Common myeloid progenitor, CD34-positive (primary cell): Measurements from ENCODE around the gene BARX1.

Experiments used
- CTCF ChIA-PET: fragments of 350-600 bp; sonication (Branson Sonifier 250); formaldehyde crosslinking; loops from one replicate; lab custom pipeline; 2021; ENCODE audit warnings: antibody characterized with exemption; lab: Charles Lee
- POLR2A ChIA-PET: fragments of 350-600 bp; sonication (Branson Sonifier 250); formaldehyde crosslinking; loops from one replicate; lab custom pipeline; 2021; ENCODE audit warnings: antibody characterized with exemption; lab: Charles Lee
- DNase-seq, 3 donors: peaks; one replicate each; pipeline versions ENCODE4 v3.0.0 to v3.0.0-alpha.2; 2013
- H3K27ac ChIP-seq, 2 experiments: 1 replicate in 1 of 2; 2 replicates in 1 of 2; pipeline ENCODE4 v1.7.0; 2013; ENCODE audit warnings: inconsistent platforms in 2 of 2, low read length in 2 of 2, mild to moderate bottlenecking in 2 of 2, low read depth in 1 of 2, moderate library complexity in 1 of 2; ENCODE audit not compliant: severe bottlenecking in 2 of 2, insufficient read depth in 1 of 2, poor library complexity in 1 of 2
- H3K27me3 ChIP-seq, 5 experiments: replicated peaks in 2 of 5; 1 replicate in 3 of 5; 2 replicates in 2 of 5; pipeline versions ENCODE4 v1.6.1 to v1.7.0; 2013; ENCODE audit warnings: low read length in 4 of 5, mild to moderate bottlenecking in 2 of 5, moderate library complexity in 2 of 5, inconsistent platforms in 1 of 5; ENCODE audit not compliant: insufficient read depth in 5 of 5, control insufficient read depth in 4 of 5
- H3K36me3 ChIP-seq, 4 experiments: 1 replicate in 2 of 4; 2 replicates in 2 of 4; pipeline versions ENCODE4 v1.6.1 to v1.7.0; 2013; ENCODE audit warnings: low read length in 3 of 4, control low read depth in 1 of 4, mild to moderate bottlenecking in 1 of 4; ENCODE audit not compliant: control insufficient read depth in 4 of 4, insufficient read depth in 4 of 4
- H3K4me1 ChIP-seq, 4 experiments: 1 replicate in 3 of 4; 2 replicates in 1 of 4; pipeline versions ENCODE4 v1.6.1 to v1.7.1; 2013; ENCODE audit warnings: low read length in 3 of 4, mild to moderate bottlenecking in 3 of 4, control low read depth in 1 of 4, inconsistent platforms in 1 of 4, moderate library complexity in 1 of 4; ENCODE audit not compliant: control insufficient read depth in 4 of 4, insufficient read depth in 4 of 4; ENCODE audit errors: control extremely low read depth in 1 of 4
- H3K4me3 ChIP-seq, 7 experiments: 1 replicate in 4 of 7; 2 replicates in 3 of 7; pipeline versions ENCODE4 v1.5.1 to v1.7.0; 2013; ENCODE audit warnings: mild to moderate bottlenecking in 7 of 7, low read length in 6 of 7, moderate library complexity in 6 of 7, inconsistent platforms in 2 of 7, low read depth in 2 of 7, control low read depth in 1 of 7; ENCODE audit not compliant: insufficient read depth in 4 of 7, control insufficient read depth in 1 of 7; ENCODE audit errors: extremely low read depth in 1 of 7
- H3K9me3 ChIP-seq, 5 experiments: 1 replicate in 4 of 5; 2 replicates in 1 of 5; pipeline versions ENCODE4 v1.6.1 to v1.7.1; 2013; ENCODE audit warnings: low read length in 4 of 5, mild to moderate bottlenecking in 2 of 5, inconsistent platforms in 1 of 5, low read depth in 1 of 5, moderate library complexity in 1 of 5; ENCODE audit not compliant: control insufficient read depth in 4 of 5, insufficient read depth in 2 of 5; ENCODE audit errors: control extremely low read depth in 1 of 5
- WGBS: methylation state at CpG from one replicate; pipeline ENCODE4 v1.1.5; 2013; ENCODE audit not compliant: insufficient coverage; 5-methylcytosine and 5-hydroxymethylcytosine counted together

BARX1 gene

DNA sequence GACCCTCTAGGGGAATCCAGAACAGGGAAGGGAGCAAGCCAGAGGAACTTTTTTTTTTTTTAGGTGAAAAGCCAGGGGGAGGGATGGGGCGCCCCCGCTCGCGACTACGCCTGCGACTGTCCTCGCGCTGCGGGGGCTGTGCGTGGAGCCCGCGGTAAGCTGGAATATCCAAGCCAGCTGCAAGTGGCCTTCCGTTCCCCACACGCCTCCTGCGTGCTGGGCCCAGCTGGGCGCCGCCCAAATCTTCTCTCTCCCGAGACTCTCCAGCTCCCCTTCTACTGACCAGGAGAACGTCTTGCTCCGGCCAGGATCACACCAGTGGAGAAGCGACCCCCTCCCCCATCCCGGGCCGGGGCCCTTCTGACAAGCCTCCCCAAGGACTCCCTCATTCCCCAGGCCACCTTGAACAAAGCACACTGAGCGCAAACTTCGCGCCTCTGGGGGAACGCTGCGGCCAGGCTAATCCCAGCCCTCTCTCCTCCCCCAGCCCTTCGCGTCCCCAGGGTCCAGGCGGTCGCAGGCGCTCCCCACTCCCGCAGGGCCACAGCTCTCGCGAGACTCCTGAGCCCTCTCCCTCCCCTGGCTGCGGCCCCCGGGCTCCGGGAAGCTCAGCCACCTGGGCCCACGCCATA lies 6.6 kb downstream of the BARX1 start:
- Histone ChIP-seq H3K27me3 (peaks cover 9 to 100% (median 66%) of the 10 kb centered on the region in 5 experiments), H3K36me3 (no peaks in the 10 kb centered on the region), H3K27ac (no peak overlapping the region), H3K4me1 (peaks cover 0 to 49% (median 32%) of the 10 kb centered on the region in 4 experiments), H3K4me3 (no peak overlapping the region), H3K9me3 (peaks cover 0 to 8% (median 4%) of the 10 kb centered on the region in 5 experiments)
- ChIA-PET CTCF (interaction anchor here (0.8 to 2.3 kb wide), 5 partner anchors 11 to 29 kb away, joined by 3 to 7 read pairs (median 4); no protein-coding TSS in a partner anchor), POLR2A (interaction anchor here (0.8 kb wide), 1 partner anchor 11 kb away, joined by 3 read pairs; no protein-coding TSS in a partner anchor)
- DNase-seq = no peak
- WGBS = 4% methylated on average over 29 of the region's 40 CpGs

DNA sequence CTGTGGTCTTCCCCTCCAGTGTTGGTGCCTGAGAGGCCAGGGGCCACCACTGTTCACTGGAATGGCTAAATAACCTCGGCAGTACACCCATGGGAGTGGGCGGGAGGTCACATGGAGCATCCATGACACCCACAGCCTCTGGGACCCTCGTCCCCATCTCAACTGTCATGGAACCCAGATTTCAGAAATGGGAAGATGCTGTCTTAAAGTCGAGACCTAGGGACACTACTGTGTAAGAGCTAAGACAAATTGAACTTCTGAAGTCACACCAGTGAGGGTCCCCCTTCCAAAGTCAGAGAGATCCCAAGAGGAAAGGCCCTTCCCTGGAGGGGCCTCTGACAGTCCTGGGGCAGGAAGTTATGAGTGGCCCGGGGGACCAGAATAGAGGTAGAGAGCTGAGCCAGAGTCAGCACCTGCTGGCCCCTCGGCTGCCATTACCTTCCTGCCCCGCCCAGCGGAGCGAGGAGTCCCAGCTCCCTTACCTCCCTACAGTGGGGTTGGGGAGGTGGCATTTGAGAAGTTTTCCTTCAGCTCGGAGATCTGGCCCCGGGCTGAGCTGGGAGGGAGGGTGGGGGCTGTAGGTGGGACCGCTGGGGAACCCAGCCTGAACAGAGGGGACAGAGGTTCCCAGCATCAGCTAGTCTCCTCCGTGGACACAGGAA lies 7.6 kb downstream of the BARX1 start:
- no peak overlapping the region for H3K4me3 ChIP-seq
- ChIA-PET POLR2A (interaction anchor here (0.8 kb wide), 1 partner anchor 10 kb away, joined by 3 read pairs; no protein-coding TSS in a partner anchor), CTCF (interaction anchor here (1.0 to 1.6 kb wide), 3 partner anchors 12 to 30 kb away, joined by 3 to 5 read pairs (median 4); no protein-coding TSS in a partner anchor)
- peaks cover 9 to 100% (median 67%) of the 10 kb centered on the region in 5 experiments for H3K27me3 ChIP-seq
- DNase-seq = no peak
- H3K27ac ChIP-seq = no peak overlapping the region
- H3K36me3 ChIP-seq = no peaks in the 10 kb centered on the region
- peaks cover 0 to 8% (median 4%) of the 10 kb centered on the region in 5 experiments for H3K9me3 ChIP-seq
- peaks cover 0 to 39% (median 26%) of the 10 kb centered on the region in 4 experiments for H3K4me1 ChIP-seq
- WGBS = 12% methylated on average over 9 of the region's 13 CpGs

DNA sequence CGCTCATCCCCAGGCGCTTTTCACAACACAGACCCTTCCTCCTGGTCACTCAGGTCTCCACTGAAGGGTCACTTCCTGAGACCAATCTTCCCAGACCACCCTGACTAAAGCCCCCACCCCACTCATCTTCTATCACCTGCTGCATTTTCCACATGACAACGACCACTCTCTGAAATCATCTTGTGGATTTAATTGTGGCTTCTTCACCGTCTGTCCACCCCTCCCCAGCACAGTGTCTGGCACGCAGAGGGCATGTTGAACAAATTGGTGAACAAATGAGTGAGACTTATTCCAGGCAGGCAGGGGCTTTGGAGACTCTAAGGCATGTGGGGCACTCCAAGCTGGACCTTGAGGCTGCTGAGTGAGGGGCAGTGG lies 8.8 kb downstream of the BARX1 start:
- H3K27ac ChIP-seq = no peak overlapping the region
- no peaks in the 10 kb centered on the region for H3K36me3 ChIP-seq
- no peak for DNase-seq
- WGBS = 5% methylated on average over 5 of the region's 5 CpGs
- H3K4me1 ChIP-seq = peaks cover 0 to 29% (median 19%) of the 10 kb centered on the region in 4 experiments
- ChIA-PET CTCF (interaction anchor here (0.8 to 1.6 kb wide), 2 partner anchors 13 to 19 kb away, joined by 3 to 5 read pairs; no protein-coding TSS in a partner anchor), POLR2A (no interaction called here)
- peak overlapping the region in 2 of 7 experiments; percentile 46 to 61 for H3K4me3 ChIP-seq
- peaks cover 9 to 100% (median 70%) of the 10 kb centered on the region in 5 experiments for H3K27me3 ChIP-seq
- peaks cover 0 to 8% (median 4%) of the 10 kb centered on the region in 5 experiments for H3K9me3 ChIP-seq

DNA sequence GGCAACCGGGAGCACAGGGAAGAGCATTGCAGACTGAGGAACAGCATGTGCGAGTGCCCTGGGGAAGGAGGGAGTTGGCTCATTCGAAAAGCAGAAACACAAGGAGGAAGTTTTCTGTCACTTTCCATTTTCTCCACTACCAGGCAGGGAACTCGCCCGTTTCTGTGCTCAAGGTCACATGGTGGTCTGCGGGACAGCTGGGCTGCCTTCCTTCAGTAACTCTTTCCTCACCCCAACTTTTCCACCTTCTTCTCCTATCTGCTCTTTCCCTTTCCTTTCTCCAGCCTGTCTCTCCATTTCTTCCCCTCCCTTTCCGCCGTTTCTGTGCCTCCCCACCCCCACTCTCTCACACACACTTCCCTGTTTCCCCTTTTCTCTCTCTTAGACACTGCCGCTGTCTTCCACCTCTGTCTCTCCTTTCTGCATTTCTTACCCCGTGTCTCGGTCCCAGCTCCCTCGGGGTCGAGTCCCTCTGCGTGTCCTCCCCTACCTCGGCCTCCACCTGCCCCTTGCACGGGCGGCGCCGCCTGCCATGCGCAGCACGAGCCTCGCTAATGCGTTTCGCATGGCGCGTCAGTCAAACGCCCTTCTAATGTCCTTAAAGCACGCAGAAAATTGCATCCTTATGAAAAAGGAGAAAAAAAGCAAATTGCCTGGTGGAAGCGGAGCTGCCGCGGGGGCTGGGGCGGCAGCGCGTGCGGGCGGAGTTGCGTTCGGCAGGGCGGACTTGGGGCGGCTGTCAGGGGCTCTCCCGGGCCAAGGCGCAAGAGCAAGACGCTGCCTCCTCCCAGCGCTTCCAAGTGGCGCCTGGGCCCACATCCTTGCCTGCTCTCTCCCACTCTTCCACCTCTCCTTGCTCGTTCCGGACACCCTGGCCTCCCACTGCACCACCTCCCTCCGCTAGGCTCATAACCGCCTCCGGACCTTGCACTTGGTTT lies 9.5 kb downstream of the BARX1 start:
- CTCF ChIA-PET = interaction anchor here (1.6 kb wide), 1 partner anchor 14 kb away, joined by 5 read pairs; no protein-coding TSS in a partner anchor
- POLR2A ChIA-PET = no interaction called here
- H3K4me3 ChIP-seq = peak overlapping the region in 6 of 7 experiments; percentile 13 to 61 (median 28)
- DNase-seq = peak in 1 of 3 donors; percentile 29
- no peaks in the 10 kb centered on the region for H3K36me3 ChIP-seq
- peaks cover 0 to 23% (median 13%) of the 10 kb centered on the region in 4 experiments for H3K4me1 ChIP-seq
- peaks cover 9 to 100% (median 67%) of the 10 kb centered on the region in 5 experiments for H3K27me3 ChIP-seq
- peaks cover 0 to 8% (median 4%) of the 10 kb centered on the region in 5 experiments for H3K9me3 ChIP-seq
- WGBS = 2% methylated on average over 50 of the region's 50 CpGs
- H3K27ac ChIP-seq = no peak overlapping the region

DNA sequence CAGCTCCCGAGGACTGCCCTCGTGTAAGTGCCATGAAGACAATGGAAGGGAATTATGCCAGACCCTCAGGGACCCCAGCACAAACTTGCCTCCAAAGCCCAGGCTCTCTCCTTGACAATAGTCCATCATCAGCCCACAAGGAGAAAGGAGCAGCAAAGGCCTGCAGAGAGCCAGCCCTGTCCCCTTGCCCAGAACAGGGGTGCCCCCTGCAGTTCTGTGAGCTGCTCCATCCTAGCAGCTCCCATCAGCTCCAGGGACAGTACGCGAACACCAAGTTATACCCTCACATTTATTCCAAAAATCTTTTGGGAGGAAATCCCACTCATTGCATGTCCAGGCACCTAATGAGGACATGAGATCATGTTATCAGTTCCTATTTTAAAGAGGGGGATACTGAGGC lies 11.1 kb downstream of the BARX1 start:
- Histone ChIP-seq H3K9me3 (peaks cover 0 to 5% (median 3%) of the 10 kb centered on the region in 5 experiments), H3K4me1 (peaks cover 0 to 16% (median 12%) of the 10 kb centered on the region in 4 experiments), H3K4me3 (no peak overlapping the region), H3K36me3 (no peaks in the 10 kb centered on the region), H3K27ac (no peak overlapping the region), H3K27me3 (peaks cover 9 to 98% (median 54%) of the 10 kb centered on the region in 5 experiments)
- ChIA-PET POLR2A (no interaction called here), CTCF (interaction anchor here (0.8 kb wide), 1 partner anchor 11 kb away, joined by 4 read pairs; the partner anchor contains the start of gene BARX1)
- 83% methylated on average over 1 of the region's 4 CpGs for WGBS
- no peak for DNase-seq

DNA sequence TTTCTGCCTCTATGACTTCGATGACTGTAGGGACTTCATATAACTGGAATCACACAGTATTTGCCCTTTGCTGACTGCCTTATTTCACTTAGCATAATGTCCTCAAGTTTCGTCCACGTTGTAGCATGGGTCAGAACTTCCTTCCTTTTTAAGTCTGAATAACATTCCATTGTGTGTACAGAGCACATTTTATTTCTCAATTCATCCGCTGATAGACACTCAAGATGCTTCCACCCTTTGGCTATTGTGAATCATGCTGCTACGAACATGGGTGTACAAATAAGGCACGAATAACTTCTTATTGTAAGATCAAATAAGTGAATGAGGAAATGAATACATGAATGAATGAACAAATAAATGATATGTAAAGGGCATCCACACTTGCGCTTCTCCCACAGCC lies 13.0 kb downstream of the BARX1 start:
- Histone ChIP-seq H3K4me1 (peaks cover 0 to 11% (median 10%) of the 10 kb centered on the region in 4 experiments), H3K9me3 (peaks cover 0 to 5% (median 3%) of the 10 kb centered on the region in 5 experiments), H3K27me3 (peaks cover 9 to 94% (median 47%) of the 10 kb centered on the region in 5 experiments), H3K36me3 (no peaks in the 10 kb centered on the region), H3K27ac (no peak overlapping the region), H3K4me3 (no peak overlapping the region)
- ChIA-PET CTCF (no interaction called here), POLR2A (interaction anchor here (1.2 kb wide), 1 partner anchor 10 kb away, joined by 3 read pairs; no protein-coding TSS in a partner anchor)
- no peak for DNase-seq
- WGBS = 43% methylated on average over 4 of the region's 7 CpGs
